ENCODE results near the gene ABHD11.

Gene ABHD11

DNA sequence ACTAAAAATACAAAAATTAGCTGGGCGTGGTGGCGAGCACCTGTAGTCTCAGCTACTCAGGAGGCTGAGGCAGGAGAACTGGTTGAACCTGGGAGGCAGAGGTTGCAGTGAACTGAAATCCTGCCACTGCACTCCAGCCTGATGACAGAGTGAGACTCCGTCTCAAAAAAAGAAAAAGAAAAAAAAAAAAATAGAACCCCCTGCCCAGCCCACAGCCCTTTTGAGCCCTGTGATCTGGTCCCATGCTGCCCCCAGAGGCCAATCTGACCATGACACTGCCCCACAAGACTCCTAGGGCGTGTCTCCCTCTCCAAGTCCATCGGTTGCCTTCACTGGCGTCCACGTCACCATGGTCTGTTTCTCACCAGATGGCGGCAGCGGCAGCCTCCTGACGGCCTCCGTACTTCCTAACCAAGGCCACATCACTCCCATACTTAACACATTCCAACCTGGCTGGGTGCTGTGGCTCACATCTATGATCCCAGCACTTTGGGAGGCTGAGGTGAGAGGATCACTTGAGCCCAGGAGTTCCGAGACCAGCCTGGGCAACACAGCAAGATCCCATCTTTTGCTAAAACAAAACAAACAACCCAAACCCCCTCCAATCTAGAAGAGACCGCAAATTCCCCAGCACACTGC, 37.1 kb downstream of the ABHD11 start:
- DNase-seq = peak in 4 of 51 donors; percentile 11 to 50 (median 20)

GRCh38 chr7:73700581-73701134, 37.9 kb downstream of the ABHD11 start:
- DNase-seq = no peak

DNA sequence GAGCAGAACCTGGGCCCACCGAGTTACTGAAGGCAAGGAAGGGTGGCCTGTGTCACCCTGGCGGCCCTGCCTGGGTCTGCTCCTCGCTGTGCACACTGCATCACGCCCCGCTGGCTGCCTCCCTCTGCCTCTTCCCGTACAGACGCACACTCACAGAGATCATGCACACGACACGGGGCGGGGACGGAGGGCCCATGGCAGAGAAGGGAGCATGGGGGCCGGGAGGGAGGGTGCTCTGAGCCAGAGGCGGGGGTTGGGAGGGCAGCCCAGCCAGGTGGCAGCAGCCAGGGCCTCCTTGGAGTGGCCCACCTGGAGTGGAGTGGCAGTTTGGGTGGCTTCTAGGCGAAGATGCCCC, 38.6 kb downstream of the ABHD11 start:
- DNase-seq = peak in 1 of 51 donors; percentile 37

GRCh38 chr7:73699370-73700068, 39.1 kb downstream of the ABHD11 start:
- DNase-seq = peak in 1 of 51 donors; percentile 14

- no peak for DNase-seq
Observed at GRCh38 chr7:73698410-73698809, 40.2 kb downstream of the ABHD11 start.

GRCh38 chr7:73696372-73696771, 42.2 kb downstream of the ABHD11 start:
- no peak for DNase-seq

GRCh38 chr7:73690646-73691045, 48.0 kb downstream of the ABHD11 start:
- DNase-seq = no peak

DNA sequence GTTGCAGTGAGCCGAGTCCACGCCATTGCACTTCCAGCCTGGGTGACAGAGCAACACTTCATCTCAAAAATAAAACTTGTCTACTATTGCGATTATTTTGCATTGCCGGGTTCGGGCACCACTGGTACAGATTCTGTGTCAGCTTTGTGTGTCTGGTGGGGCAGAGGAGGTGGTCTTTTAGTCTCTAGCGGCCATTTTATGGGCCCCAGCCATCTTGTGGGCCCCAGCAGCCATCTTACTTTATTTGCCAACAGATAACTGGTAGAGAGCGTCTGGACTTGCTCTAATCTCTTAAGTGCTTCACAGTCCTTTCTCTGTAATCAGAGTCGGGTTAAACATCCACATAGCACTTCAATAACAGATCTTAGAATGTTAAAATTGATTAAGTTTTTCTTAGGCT, 50.3 kb downstream of the ABHD11 start:
- no peak for DNase-seq

Measured in hypothalamus (tissue), 51 donors.